Activated CD4-positive, alpha-beta T cell treated with anti-CD3 and anti-CD28 coated beads for 24 hours (primary cell): Measurements from ENCODE around the gene MRGPRG.
"Not testable (repeated sequence)": the region's sequence is repeated elsewhere in the genome, so short reads cannot be mapped to it uniquely, and the experiment has no call there.

Source experiments
- DNase-seq, 2 donors: peaks; one replicate each; pipeline ENCODE4 v3.0.0-alpha.2; 2020; ENCODE audit warnings: low read depth in 2 of 2

Gene MRGPRG

GRCh38 chr11:3218483-3219280 is at the start of gene MRGPRG:
Gene MRGPRG, minus strand, starts transcription at chr11:3218813. Its CDS starts 0 bp downstream, at chr11:3218813.
- no peak for DNase-seq

GRCh38 chr11:3262548-3262947 is 43.9 kb upstream of the MRGPRG start:
- DNase-seq, result not testable (repeated sequence)

- DNase-seq, result not testable (repeated sequence)
Measured at GRCh38 chr11:3261831-3262230, 43.2 kb upstream of the MRGPRG start.

GRCh38 chr11:3257509-3257908 is 38.9 kb upstream of the MRGPRG start:
- not testable (repeated sequence) for DNase-seq

- DNase-seq, result not testable (repeated sequence)
Measured at GRCh38 chr11:3255241-3255640, 36.6 kb upstream of the MRGPRG start.

GRCh38 chr11:3254773-3255172 is 36.2 kb upstream of the MRGPRG start:
- DNase-seq, result not testable (repeated sequence)

- no peak for DNase-seq
Measured at GRCh38 chr11:3245071-3245470, 26.5 kb upstream of the MRGPRG start.

GRCh38 chr11:3243880-3244279 is 25.3 kb upstream of the MRGPRG start:
- DNase-seq, result no peak

GRCh38 chr11:3237119-3237518 is 18.5 kb upstream of the MRGPRG start:
- DNase-seq, result no peak

GRCh38 chr11:3234846-3235245 is 16.2 kb upstream of the MRGPRG start:
- DNase-seq, result no peak

GRCh38 chr11:3232956-3233355 is 14.3 kb upstream of the MRGPRG start:
- no peak for DNase-seq

GRCh38 chr11:3231851-3232744 is 13.5 kb upstream of the MRGPRG start, which contains the start of gene MRGPRE:
Gene MRGPRE, minus strand, starts transcription at chr11:3232417. Its CDS starts 3,618 bp downstream, at chr11:3228799.
- no peak for DNase-seq

GRCh38 chr11:3231550-3231850 is 12.9 kb upstream of the MRGPRG start:
- no peak for DNase-seq

GRCh38 chr11:3230636-3231549 is 12.3 kb upstream of the MRGPRG start:
- DNase-seq, result no peak

- DNase-seq, result no peak
Measured at GRCh38 chr11:3229673-3230630, 11.3 kb upstream of the MRGPRG start.

GRCh38 chr11:3228445-3228829 is 9.8 kb upstream of the MRGPRG start:
- no peak for DNase-seq

- no peak for DNase-seq
Measured at GRCh38 chr11:3227568-3228444, 9.2 kb upstream of the MRGPRG start.

- DNase-seq, result no peak
Measured at GRCh38 chr11:3226846-3227567, 8.4 kb upstream of the MRGPRG start.
